CD14-positive monocyte (primary cell): ENCODE results near the gene PRKCQ. TPM values are rescaled to one million over a fixed set of nuclear protein-coding genes. Genes with fewer than 3 reads are reported as not detected.
A peak's percentile ranks its signal among the peaks of the same experiment; 100 is the strongest.

ENCODE experiments used
- DNase-seq, 3 donors: peaks; one replicate each; pipeline ENCODE4 v3.0.0-alpha.2; 2011 to 2022
- H2AFZ ChIP-seq: 2 replicates; pipeline ENCODE4 v1.6.0; 2012; ENCODE audit warnings: mild to moderate bottlenecking, low read depth, low read length, inconsistent platforms; ENCODE audit not compliant: insufficient read depth, poor library complexity, severe bottlenecking
- H3K27ac ChIP-seq, 2 donors: 1 replicate in 1 of 2; 2 replicates in 1 of 2; pipeline ENCODE4 v1.5.1; 2012 to 2013; ENCODE audit warnings: low read length in 2 of 2, control low read depth in 1 of 2, inconsistent platforms in 1 of 2, low read depth in 1 of 2, mild to moderate bottlenecking in 1 of 2
- H3K27me3 ChIP-seq, 2 donors: one replicate each; pipeline versions ENCODE4 v1.6.0 to v1.6.1; 2011 to 2013; ENCODE audit warnings: low read length in 2 of 2; ENCODE audit not compliant: control insufficient read depth in 2 of 2, insufficient read depth in 2 of 2
- H3K36me3 ChIP-seq, 2 donors: replicated peaks in 1 of 2; 1 replicate in 1 of 2; 2 replicates in 1 of 2; pipeline versions ENCODE4 v1.5.1 to v1.6.1; 2012 to 2013; ENCODE audit warnings: low read length in 2 of 2, control low read depth in 1 of 2, inconsistent platforms in 1 of 2, mild to moderate bottlenecking in 1 of 2; ENCODE audit not compliant: insufficient read depth in 2 of 2, control insufficient read depth in 1 of 2
- H3K4me1 ChIP-seq, 2 donors: 1 replicate in 1 of 2; 2 replicates in 1 of 2; pipeline versions ENCODE4 v1.5.1 to v1.6.1; 2012 to 2013; ENCODE audit warnings: low read length in 2 of 2, control low read depth in 1 of 2, inconsistent platforms in 1 of 2, mild to moderate bottlenecking in 1 of 2, moderate library complexity in 1 of 2; ENCODE audit not compliant: insufficient read depth in 2 of 2, control insufficient read depth in 1 of 2
- H3K4me2 ChIP-seq: replicated peaks from 2 replicates; pipeline ENCODE3; 2012; ENCODE audit warnings: low read length, moderate library complexity, mild to moderate bottlenecking; ENCODE audit not compliant: poor library complexity, severe bottlenecking; ENCODE audit errors: extremely low read depth
- H3K4me3 ChIP-seq, 3 experiments: fragments of 200-600 bp in 1 of 3; sonication (generic) in 1 of 3; replicated peaks in 1 of 3; 1 replicate in 2 of 3; 2 replicates in 1 of 3; pipeline ENCODE4 v1.5.1; 2011 to 2013; ENCODE audit warnings: low read length in 3 of 3, mild to moderate bottlenecking in 3 of 3, control low read depth in 2 of 3, low read depth in 2 of 3, inconsistent platforms in 1 of 3, moderate library complexity in 1 of 3
- H3K79me2 ChIP-seq: 2 replicates; pipeline ENCODE4 v1.6.0; 2012; ENCODE audit warnings: mild to moderate bottlenecking, control low read depth, inconsistent platforms, low read length, moderate library complexity; ENCODE audit not compliant: insufficient read depth
- H3K9ac ChIP-seq: 2 replicates; pipeline ENCODE4 v1.6.0; 2017; ENCODE audit warnings: low read length, mild to moderate bottlenecking; ENCODE audit not compliant: insufficient read depth, poor library complexity, severe bottlenecking
- H3K9me3 ChIP-seq, 2 donors: replicated peaks in 1 of 2; 1 replicate in 1 of 2; 2 replicates in 1 of 2; pipeline versions ENCODE4 v1.5.1 to v1.6.1; 2012 to 2013; ENCODE audit warnings: low read length in 2 of 2, control low read depth in 1 of 2; ENCODE audit not compliant: control insufficient read depth in 1 of 2, insufficient read depth in 1 of 2
- H4K20me1 ChIP-seq: 2 replicates; pipeline ENCODE4 v1.6.0; 2012; ENCODE audit warnings: mild to moderate bottlenecking, low read length, control low read depth, moderate library complexity; ENCODE audit not compliant: insufficient read depth
- H3K27ac Mint-ChIP-seq, 7 donors: one replicate each; pipeline ENCODE4 v1.8.0; 2020; ENCODE audit warnings: mild to moderate bottlenecking in 7 of 7, mixed read lengths in 7 of 7, moderate library complexity in 6 of 7, inconsistent platforms in 2 of 7
- H3K27me3 Mint-ChIP-seq, 3 donors: one replicate each; pipeline ENCODE4 v1.8.0; 2021 to 2022; ENCODE audit warnings: low read depth in 3 of 3, mild to moderate bottlenecking in 3 of 3, mixed read lengths in 3 of 3, moderate library complexity in 3 of 3, inconsistent platforms in 1 of 3
- H3K36me3 Mint-ChIP-seq, 2 donors: one replicate each; pipeline ENCODE4 v1.8.0; 2020; ENCODE audit warnings: mixed read lengths in 2 of 2, inconsistent platforms in 1 of 2, mild to moderate bottlenecking in 1 of 2
- H3K4me1 Mint-ChIP-seq: one replicate; pipeline ENCODE4 v1.8.0; 2020; ENCODE audit warnings: mild to moderate bottlenecking, mixed read lengths
- H3K4me3 Mint-ChIP-seq, 2 donors: one replicate each; pipeline ENCODE4 v1.8.0; 2020; ENCODE audit warnings: mild to moderate bottlenecking in 2 of 2, mixed read lengths in 2 of 2, moderate library complexity in 1 of 2
- H3K9me3 Mint-ChIP-seq, 7 donors: one replicate each; pipeline ENCODE4 v1.8.0; 2020 to 2022; ENCODE audit warnings: mixed read lengths in 7 of 7, mild to moderate bottlenecking in 6 of 7, moderate library complexity in 6 of 7, inconsistent platforms in 2 of 7
- WGBS: methylation state at CpG from one replicate; pipeline ENCODE4 v1.1.5; 2013; ENCODE audit warnings: missing lambda C conversion rate; ENCODE audit not compliant: insufficient coverage; 5-methylcytosine and 5-hydroxymethylcytosine counted together
- intact Hi-C, 2 donors: fragments of 100-400 bp; cut with micrococcal nuclease; formaldehyde crosslinking; loops; one replicate each; pipeline versions ENCODE4 v1.15.0 to v1.15.1; 2023
- polyA plus RNA-seq, 3 donors: library from polyadenylated mRNA; depleted of rRNA in 1 of 3; unstranded in 2 of 3; stranded (reverse) in 1 of 3; fragments of 300-500 nt in 2 of 3; fragments of >200 nt in 1 of 3; fragmentation: Illumina TruSeq in 2 of 3; gene quantifications; 1 replicate in 2 of 3; 2 replicates in 1 of 3; pipeline ENCODE4 v1.2.3, GENCODE V29; 2012 to 2021
- TF ChIP-seq, protein P1 (sequence below): fragments of 200-600 bp; IDR thresholded peaks from one replicate; pipeline ENCODE4 v1.8.0; 2022; ENCODE audit warnings: antibody characterized with exemption, mild to moderate bottlenecking

The PRKCQ gene
- polyA plus RNA-seq, 3 donors = 0.01 to 0.29 (median 0.09) TPM

DNA sequence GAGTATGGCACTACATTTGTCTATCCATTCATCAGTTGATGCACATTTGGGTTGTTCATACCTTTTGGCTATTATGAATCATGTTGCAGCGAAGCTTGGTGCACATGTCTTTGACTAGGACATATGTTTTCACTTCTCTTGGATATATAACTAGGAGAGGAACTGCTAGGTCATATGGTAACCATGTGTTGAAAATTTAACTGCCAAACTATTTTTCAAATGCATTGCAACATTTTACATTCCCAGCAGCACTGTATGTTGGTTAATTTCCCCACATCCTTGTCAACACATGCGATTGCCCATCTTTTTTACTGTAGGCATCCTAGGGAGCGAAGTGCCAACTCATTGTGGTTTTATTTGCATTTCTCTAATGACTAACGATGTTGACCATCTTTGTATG lies 183.4 kb downstream of the PRKCQ start:
- Histone ChIP-seq H4K20me1 (no peaks in the 10 kb centered on the region), H3K4me2 (peak overlapping the region; percentile 6), H3K4me3 (no peak overlapping the region), H3K27me3 (no peaks in the 10 kb centered on the region), H3K9me3 (peaks cover 0 to 2% of the 10 kb centered on the region in 2 donors), H3K9ac (no peak overlapping the region), H3K79me2 (no peaks in the 10 kb centered on the region), H3K27ac (peak overlapping the region; percentile 85 to 91), H3K4me1 (peaks cover 68 to 72% of the 10 kb centered on the region in 2 donors), H2AFZ (no peak overlapping the region), H3K36me3 (no peaks in the 10 kb centered on the region)
- 0% methylated on average over 1 of the region's 4 CpGs for WGBS
- peaks cover 73% of the 10 kb centered on the region for H3K4me1 Mint-ChIP-seq
- peaks cover 0 to 7% (median 1%) of the 10 kb centered on the region in 3 donors for H3K27me3 Mint-ChIP-seq
- TF ChIP-seq, protein P1, sequence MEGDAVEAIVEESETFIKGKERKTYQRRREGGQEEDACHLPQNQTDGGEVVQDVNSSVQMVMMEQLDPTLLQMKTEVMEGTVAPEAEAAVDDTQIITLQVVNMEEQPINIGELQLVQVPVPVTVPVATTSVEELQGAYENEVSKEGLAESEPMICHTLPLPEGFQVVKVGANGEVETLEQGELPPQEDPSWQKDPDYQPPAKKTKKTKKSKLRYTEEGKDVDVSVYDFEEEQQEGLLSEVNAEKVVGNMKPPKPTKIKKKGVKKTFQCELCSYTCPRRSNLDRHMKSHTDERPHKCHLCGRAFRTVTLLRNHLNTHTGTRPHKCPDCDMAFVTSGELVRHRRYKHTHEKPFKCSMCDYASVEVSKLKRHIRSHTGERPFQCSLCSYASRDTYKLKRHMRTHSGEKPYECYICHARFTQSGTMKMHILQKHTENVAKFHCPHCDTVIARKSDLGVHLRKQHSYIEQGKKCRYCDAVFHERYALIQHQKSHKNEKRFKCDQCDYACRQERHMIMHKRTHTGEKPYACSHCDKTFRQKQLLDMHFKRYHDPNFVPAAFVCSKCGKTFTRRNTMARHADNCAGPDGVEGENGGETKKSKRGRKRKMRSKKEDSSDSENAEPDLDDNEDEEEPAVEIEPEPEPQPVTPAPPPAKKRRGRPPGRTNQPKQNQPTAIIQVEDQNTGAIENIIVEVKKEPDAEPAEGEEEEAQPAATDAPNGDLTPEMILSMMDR = no peak
- peak; percentile 91 to 98 (median 97) for DNase-seq
- H3K27ac Mint-ChIP-seq = peak overlapping the region; percentile 91 to 100 (median 98)
- peaks cover 0 to 3% (median 0%) of the 10 kb centered on the region in 7 donors for H3K9me3 Mint-ChIP-seq
- intact Hi-C loops = loop anchor here (1.0 to 10.0 kb wide), 2 partner anchors 10 to 52 kb away; no protein-coding TSS in a partner anchor
- peak overlapping the region in 1 of 2 donors; percentile 74 for H3K4me3 Mint-ChIP-seq
- peaks cover 3 to 12% of the 10 kb centered on the region in 2 donors for H3K36me3 Mint-ChIP-seq

DNA sequence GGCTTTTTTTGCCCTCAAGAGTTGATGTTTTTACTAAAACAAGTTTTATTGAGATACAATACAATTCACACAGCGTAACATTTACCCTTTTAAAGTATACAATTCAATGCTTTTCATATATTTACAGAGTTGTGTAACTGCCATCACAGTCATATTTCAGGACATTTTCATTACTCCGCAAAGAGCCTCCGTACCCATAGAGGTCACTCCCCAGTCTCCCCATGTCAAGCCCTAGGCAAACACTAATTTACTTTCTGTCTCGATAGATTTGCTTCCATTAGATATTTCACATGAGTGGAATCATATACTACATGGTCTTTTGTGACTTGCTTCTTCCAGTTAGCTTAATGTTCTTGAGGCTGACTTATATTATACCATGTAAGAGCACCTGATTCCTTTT lies 183.8 kb downstream of the PRKCQ start:
- no peaks in the 10 kb centered on the region for H4K20me1 ChIP-seq
- peaks cover 68 to 72% of the 10 kb centered on the region in 2 donors for H3K4me1 ChIP-seq
- H3K36me3 Mint-ChIP-seq = peaks cover 3 to 12% of the 10 kb centered on the region in 2 donors
- peaks cover 73% of the 10 kb centered on the region for H3K4me1 Mint-ChIP-seq
- peak in 2 of 3 donors; percentile 41 to 59 for DNase-seq
- H2AFZ ChIP-seq = no peak overlapping the region
- H3K27ac Mint-ChIP-seq = peak overlapping the region; percentile 91 to 100 (median 98)
- no peaks in the 10 kb centered on the region for H3K36me3 ChIP-seq
- peak overlapping the region; percentile 6 for H3K4me2 ChIP-seq
- intact Hi-C loops = loop anchor here (1.0 to 10.0 kb wide), 2 partner anchors 10 to 51 kb away; no protein-coding TSS in a partner anchor
- H3K4me3 ChIP-seq = no peak overlapping the region
- peaks cover 0 to 2% of the 10 kb centered on the region in 2 donors for H3K9me3 ChIP-seq
- peak overlapping the region in 1 of 2 donors; percentile 74 for H3K4me3 Mint-ChIP-seq
- H3K79me2 ChIP-seq = no peaks in the 10 kb centered on the region
- H3K9me3 Mint-ChIP-seq = peaks cover 0 to 3% (median 1%) of the 10 kb centered on the region in 7 donors
- peak overlapping the region; percentile 76 to 85 for H3K27ac ChIP-seq
- H3K27me3 ChIP-seq = no peaks in the 10 kb centered on the region
- TF ChIP-seq, protein P1 = no peak
- peak overlapping the region; percentile 17 for H3K9ac ChIP-seq
- WGBS = 69% methylated on average over 3 of the region's 4 CpGs
- H3K27me3 Mint-ChIP-seq = peaks cover 0 to 7% (median 1%) of the 10 kb centered on the region in 3 donors
